PFSK-1 (cell line): ENCODE results near the gene AP3S2.

Experiments
- FOXP2 ChIP-seq: optimal IDR thresholded peaks from 2 replicates; pipeline ENCODE3; 2011; ENCODE audit warnings: borderline replicate concordance, control low read depth, inconsistent platforms; ENCODE audit not compliant: insufficient read depth; ENCODE audit errors: extremely low read length, extremely low read depth
- REST ChIP-seq, 2 experiments: IDR thresholded peaks; 2 replicates each; pipeline versions ENCODE4 v1.6.1 to v1.8.0; 2011 to 2012; ENCODE audit warnings: low read depth in 2 of 2, low read length in 2 of 2, control low read depth in 1 of 2, inconsistent platforms in 1 of 2, mild to moderate bottlenecking in 1 of 2, moderate library complexity in 1 of 2; ENCODE audit not compliant: insufficient read depth in 1 of 2
- TAF1 ChIP-seq: IDR thresholded peaks from 2 replicates; pipeline ENCODE4 v1.6.1; 2012; ENCODE audit warnings: low read length, control low read depth, borderline replicate concordance; ENCODE audit not compliant: insufficient read depth

GRCh38 chr15:89783861-89784685 is 109.7 kb downstream of the AP3S2 start:
- TF ChIP-seq FOXP2 (no peak), TAF1 (no peak), REST (IDR thresholded peaks at IDR 0.05; ENCODE audit: insufficient read depth in 1 of 2, low read depth in 2 of 2, low read length in 2 of 2) (no peak)
